Measurements from ENCODE around the gene NAV2.

The NAV2 gene

DNA sequence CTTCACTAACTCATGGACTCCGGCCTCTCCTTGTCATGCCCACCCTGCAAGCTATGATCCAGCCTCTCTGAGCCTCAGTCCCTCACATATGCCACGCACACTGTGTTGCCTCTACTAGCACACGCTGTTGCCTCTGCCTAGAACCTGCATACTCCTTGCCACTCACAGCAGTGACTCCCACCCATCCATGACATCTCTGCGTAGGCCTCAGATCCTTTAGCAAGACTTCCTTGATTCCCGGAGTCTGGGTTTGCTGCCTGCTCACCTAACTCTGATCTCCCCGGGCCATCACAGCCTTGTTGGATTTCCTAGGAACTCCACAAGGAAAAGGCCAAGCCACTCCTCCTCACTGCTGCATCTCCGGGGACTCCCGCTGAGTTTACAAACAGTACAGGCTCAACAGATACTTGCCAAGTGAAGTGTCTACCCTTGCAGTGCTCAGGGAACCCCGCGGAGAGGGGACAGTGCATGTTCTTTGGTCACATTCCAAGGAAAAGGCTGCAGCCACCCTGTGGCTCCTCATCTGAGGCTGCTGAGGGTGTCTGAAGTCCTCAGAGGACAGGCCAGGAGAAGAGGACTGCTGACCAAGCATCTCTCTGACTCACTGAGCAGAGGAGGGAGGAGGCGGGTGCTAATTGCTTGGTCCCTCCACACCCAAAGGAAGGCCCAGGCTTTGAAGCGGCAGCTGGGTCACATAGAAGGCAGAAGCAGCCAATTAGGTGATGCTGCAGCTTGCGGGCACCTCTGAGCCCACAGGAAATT lies 42.4 kb upstream of the NAV2 start:
- intact Hi-C loops (cut with DNase I; ENCODE audit: low total_unique reads), result loop anchor here (10.0 kb wide), 1 partner anchor 65 kb away; no protein-coding TSS in a partner anchor
- DNase-seq, result peak in 1 of 2 donors; percentile 39
- H3K4me1 ChIP-seq, result peaks cover 0 to 58% (median 42%) of the 10 kb centered on the region in 4 donors

GRCh38 chr11:19672586-19673206 lies 39.9 kb upstream of the NAV2 start:
- H3K4me1 ChIP-seq, result peaks cover 0 to 67% (median 44%) of the 10 kb centered on the region in 4 donors
- TF ChIP-seq CTCF (IDR thresholded peaks at IDR 0.05), result no peak
- no peak for DNase-seq
- no peak overlapping the region for H3K4me3 ChIP-seq
- peak overlapping the region; percentile 87 to 90 for H3K27ac ChIP-seq
- intact Hi-C loops (cut with DNase I; ENCODE audit: low total_unique reads), result loop anchor here (10.0 kb wide), 1 partner anchor 68 kb away; no protein-coding TSS in a partner anchor
- no peaks in the 10 kb centered on the region for H3K36me3 ChIP-seq
- H3K9me3 ChIP-seq, result no peaks in the 10 kb centered on the region
- no peaks in the 10 kb centered on the region for H3K27me3 ChIP-seq

More for the DNA sequence above, 42.4 kb upstream of the NAV2 start:
- no peaks in the 10 kb centered on the region for H3K36me3 ChIP-seq
- H3K27me3 ChIP-seq, result no peaks in the 10 kb centered on the region
- H3K4me3 ChIP-seq, result no peak overlapping the region
- H3K9me3 ChIP-seq, result no peaks in the 10 kb centered on the region
- TF ChIP-seq CTCF (IDR thresholded peaks at IDR 0.05), result no peak
- peak overlapping the region; percentile 44 to 87 for H3K27ac ChIP-seq

- H3K27ac ChIP-seq, result peak overlapping the region; percentile 87 to 90
- peak; percentile 91 to 97 for DNase-seq
- no peaks in the 10 kb centered on the region for H3K36me3 ChIP-seq
- intact Hi-C loops (cut with DNase I; ENCODE audit: low total_unique reads), result loop anchor here (10.0 kb wide), 1 partner anchor 69 kb away; no protein-coding TSS in a partner anchor
- no peak for TF ChIP-seq CTCF (IDR thresholded peaks at IDR 0.05)
- no peak overlapping the region for H3K4me3 ChIP-seq
- H3K9me3 ChIP-seq, result no peaks in the 10 kb centered on the region
- peaks cover 0 to 80% (median 48%) of the 10 kb centered on the region in 4 donors for H3K4me1 ChIP-seq
- no peaks in the 10 kb centered on the region for H3K27me3 ChIP-seq
Observed at GRCh38 chr11:19673924-19674729, 38.5 kb upstream of the NAV2 start.

DNA sequence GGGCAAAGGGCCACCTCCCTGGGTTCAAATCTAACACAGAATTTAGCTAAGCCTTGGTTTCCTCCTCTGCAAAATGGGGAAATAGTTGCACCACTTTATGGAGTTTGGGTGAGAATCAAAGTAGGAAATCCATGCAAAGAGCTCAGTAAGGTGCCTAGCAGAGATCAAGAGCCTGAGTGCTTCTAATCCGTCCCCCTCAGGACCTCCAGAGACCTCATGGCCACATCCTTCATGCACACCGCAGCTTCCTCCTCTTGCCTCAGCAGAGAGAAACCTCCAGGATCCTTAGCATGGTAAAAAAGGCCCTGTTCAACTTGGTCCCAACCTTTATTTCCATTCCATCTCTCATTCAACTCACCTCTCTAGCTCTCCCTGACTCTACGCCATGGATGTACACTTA lies 37.8 kb upstream of the NAV2 start:
- peak overlapping the region; percentile 87 to 90 for H3K27ac ChIP-seq
- H3K4me3 ChIP-seq, result no peak overlapping the region
- no peaks in the 10 kb centered on the region for H3K36me3 ChIP-seq
- H3K9me3 ChIP-seq, result no peaks in the 10 kb centered on the region
- DNase-seq, result no peak
- no peak for TF ChIP-seq CTCF (IDR thresholded peaks at IDR 0.05)
- peaks cover 0 to 83% (median 52%) of the 10 kb centered on the region in 4 donors for H3K4me1 ChIP-seq
- no peaks in the 10 kb centered on the region for H3K27me3 ChIP-seq
- intact Hi-C loops (cut with DNase I; ENCODE audit: low total_unique reads), result loop anchor here (10.0 kb wide), 1 partner anchor 70 kb away; no protein-coding TSS in a partner anchor

DNA sequence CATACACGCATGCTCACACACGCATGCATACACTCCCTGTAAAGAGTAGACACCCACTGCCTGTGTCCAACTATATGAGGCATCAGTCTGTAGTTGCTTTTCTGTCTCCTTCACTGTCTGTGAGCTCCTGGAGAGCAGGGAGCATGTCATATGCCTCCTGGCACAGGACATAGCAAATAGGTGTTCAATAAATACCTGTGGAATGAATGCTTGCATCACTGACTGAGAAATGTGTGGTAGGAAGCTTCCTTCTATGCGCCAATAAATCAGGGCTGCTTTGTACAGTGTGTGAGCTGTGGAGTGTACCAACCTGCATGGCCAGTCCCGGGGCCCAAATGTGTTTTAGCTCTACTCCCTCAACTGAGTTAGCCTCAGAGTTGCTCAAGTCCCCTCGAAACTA lies 37.2 kb upstream of the NAV2 start:
- DNase-seq, result no peak
- H3K4me1 ChIP-seq, result peaks cover 0 to 82% (median 54%) of the 10 kb centered on the region in 4 donors
- TF ChIP-seq CTCF (IDR thresholded peaks at IDR 0.05), result no peak
- H3K27ac ChIP-seq, result peak overlapping the region; percentile 87 to 90
- no peaks in the 10 kb centered on the region for H3K36me3 ChIP-seq
- H3K4me3 ChIP-seq, result no peak overlapping the region
- intact Hi-C loops (cut with DNase I; ENCODE audit: low total_unique reads), result loop anchor here (10.0 kb wide), 1 partner anchor 71 kb away; no protein-coding TSS in a partner anchor
- H3K27me3 ChIP-seq, result no peaks in the 10 kb centered on the region
- H3K9me3 ChIP-seq, result no peaks in the 10 kb centered on the region
